Brain pericyte (primary cell): ENCODE data around the gene CBR4.
"Not testable (repeated sequence)": the region's sequence is repeated elsewhere in the genome, so short reads cannot be mapped to it uniquely, and the experiment has no call there.

Experiments used
- DNase-seq: peaks from one replicate; pipeline ENCODE4 v3.0.0-alpha.2; 2012; ENCODE audit warnings: low read depth, low spot score

CBR4 gene

DNA sequence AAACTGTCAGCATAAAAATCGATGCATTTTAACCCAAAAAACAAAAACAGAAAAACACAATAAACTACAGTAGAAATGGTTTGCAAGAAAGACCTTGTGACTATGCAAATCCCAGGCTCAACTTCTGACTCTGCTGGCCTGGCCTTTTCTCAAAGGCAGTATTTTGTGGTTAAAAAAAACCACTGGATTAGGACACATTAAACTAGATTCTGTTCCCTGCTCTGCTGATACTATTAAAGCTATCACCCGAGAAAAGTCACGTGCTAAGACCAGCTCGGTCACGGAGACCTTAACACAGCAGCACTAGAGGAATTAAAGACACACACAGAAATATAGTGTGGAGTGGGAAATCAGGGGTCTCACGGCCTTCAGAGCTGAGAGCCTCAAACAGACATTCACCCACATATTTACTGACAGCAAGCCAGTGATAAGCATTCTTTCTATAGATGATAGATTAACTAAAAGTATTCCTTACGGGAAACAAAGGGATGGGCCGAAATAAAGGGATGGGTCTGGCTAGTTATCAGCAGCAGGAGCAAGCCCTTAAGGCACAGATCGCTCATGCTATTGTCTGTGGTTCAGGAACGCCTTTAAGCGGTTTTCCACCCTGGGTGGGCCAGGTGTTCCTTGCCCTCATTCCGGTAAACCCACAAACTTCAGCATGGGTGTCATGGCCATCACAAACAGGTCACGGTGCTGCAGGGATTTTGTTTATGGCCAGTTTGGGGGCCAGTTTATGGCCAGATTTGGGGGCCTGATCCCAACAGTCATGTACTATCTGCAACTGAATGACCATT is 16.1 kb downstream of the CBR4 start:
- DNase-seq: no peak

- not testable (repeated sequence) for DNase-seq
Observed at GRCh38 chr4:168992952-168993482, 17.0 kb downstream of the CBR4 start.

DNA sequence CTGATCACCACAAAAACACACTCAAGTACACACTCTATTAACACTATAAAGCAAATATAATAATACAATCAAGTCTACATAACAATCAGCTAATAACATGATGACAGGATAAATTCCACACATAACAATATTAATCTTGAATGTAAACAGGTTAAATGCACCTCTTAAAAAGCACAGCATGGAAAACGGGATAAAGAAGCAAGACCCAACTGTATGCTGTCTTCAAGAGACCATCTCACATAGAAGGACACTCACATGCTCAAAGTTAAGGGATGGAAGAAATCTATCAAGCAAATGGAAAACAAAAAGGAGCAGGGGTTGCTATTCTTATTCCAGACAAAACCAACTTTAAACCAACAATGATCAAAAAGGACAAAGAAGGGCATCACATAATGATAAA is 28.1 kb downstream of the CBR4 start:
- DNase-seq: no peak

GRCh38 chr4:168981460-168981859 is 28.6 kb downstream of the CBR4 start:
- DNase-seq: no peak

DNA sequence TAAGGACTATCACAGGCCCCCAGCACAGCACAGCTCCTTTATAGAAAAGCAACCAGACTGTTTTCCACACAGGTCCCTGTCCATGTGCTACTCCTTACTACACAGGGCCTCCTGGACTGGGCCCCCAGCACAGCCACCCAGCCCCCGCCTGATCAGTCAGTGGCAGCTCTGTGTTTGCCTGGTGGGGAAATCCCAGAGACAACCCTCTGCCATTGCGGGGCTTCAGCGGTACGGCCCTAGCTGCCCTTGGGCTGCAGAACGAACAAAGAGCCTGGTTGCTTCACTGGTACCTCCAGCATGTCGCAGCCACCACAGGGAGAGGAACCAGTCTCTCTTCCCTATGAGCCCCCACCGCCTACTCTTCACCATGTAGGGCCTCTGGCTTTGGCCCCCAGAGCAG is 30.7 kb downstream of the CBR4 start:
- DNase-seq: no peak

- no peak for DNase-seq
Observed at GRCh38 chr4:168978001-168978700, 31.9 kb downstream of the CBR4 start.

GRCh38 chr4:168972596-168972995 is 37.5 kb downstream of the CBR4 start:
- DNase-seq: no peak

- no peak for DNase-seq
Observed at GRCh38 chr4:168960716-168961115, 49.3 kb downstream of the CBR4 start.

DNA sequence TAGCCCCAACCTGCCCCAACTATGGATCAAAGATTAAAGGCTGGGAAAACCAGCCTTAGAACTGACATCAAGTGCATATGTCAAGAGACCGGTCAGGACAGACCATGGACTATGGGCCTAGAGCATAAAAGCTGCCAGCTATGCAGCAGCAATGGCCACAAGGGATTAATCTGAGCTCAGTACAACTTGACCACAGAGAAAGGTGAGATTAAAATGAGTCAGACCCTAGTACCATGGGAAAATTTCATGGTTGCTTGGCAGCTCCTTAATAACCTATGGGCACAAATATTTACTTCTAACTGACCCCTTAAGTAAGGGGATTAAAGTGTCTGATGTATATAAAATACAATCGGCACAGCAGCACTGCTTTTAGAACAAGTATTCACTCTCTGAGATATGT is 54.4 kb downstream of the CBR4 start:
- DNase-seq: no peak

- DNase-seq: not testable (repeated sequence)
Observed at GRCh38 chr4:168952821-168953246, 57.2 kb downstream of the CBR4 start.

- DNase-seq: no peak
Observed at GRCh38 chr4:168945291-168945690, 64.8 kb downstream of the CBR4 start.

DNA sequence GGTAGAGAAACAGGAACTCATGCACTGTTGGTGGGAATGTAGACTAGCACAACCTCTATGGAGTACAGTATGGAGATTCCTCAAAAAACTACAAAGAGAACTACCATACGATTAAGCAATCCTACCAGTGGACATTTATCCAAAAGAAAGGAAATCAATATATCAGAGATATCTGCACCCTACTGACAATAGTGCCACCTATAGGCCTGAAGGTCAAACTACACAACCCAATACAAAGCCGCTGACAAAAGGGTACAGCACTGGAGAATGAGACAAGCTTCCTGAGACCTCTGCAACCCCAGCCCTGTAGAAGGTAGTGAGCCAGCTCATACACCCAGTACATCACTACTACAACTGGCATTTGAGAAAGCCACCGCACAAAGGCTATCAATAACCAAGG is 67.1 kb downstream of the CBR4 start:
- no peak for DNase-seq
